Right lobe of liver (tissue), 4 donors: ENCODE results near the gene ADAMTS14.

ENCODE experiments used
- CTCF ChIP-seq, 4 donors: fragments of 200-600 bp in 3 of 4; fragments of 450-650 bp in 1 of 4; IDR thresholded peaks; one replicate each; pipeline versions ENCODE4 v1.5.1 to v1.8.0; 2016 to 2022; ENCODE audit warnings: antibody characterized with exemption in 4 of 4, mild to moderate bottlenecking in 2 of 4
- POLR2A ChIP-seq: fragments of 450-650 bp; IDR thresholded peaks from one replicate; pipeline ENCODE4 v1.6.1; 2017; ENCODE audit warnings: antibody characterized with exemption, mild to moderate bottlenecking
- donor health status: DM: no; HTN: no; CAD: no.
- donor health status: DM: no; HTN: no; CAD: no.
- donor health status: DM: no; HTN: yes; CAD: no.

GRCh38 chr10:70669732-70670317, 2.5 kb upstream of the ADAMTS14 start:
- no peak for TF ChIP-seq CTCF (IDR thresholded peaks at IDR 0.05)
- TF ChIP-seq POLR2A, result no peak
